Progenitor cell of endocrine pancreas (in vitro differentiated cells): ENCODE results near the gene CRTC3. TPM values are rescaled to one million over a fixed set of nuclear protein-coding genes. Genes with fewer than 3 reads are reported as not detected.
A peak's percentile ranks its signal among the peaks of the same experiment; 100 is the strongest.

Experiments
- DNase-seq: peaks from one replicate; pipeline ENCODE4 v3.0.0; 2021; ENCODE audit warnings: low spot score; ENCODE audit not compliant: unreplicated experiment
- H3K27ac Mint-ChIP-seq: 2 replicates; pipeline ENCODE4 v1.8.0; 2021; ENCODE audit warnings: mild to moderate bottlenecking, moderate library complexity, mixed read lengths
- H3K27me3 Mint-ChIP-seq: 2 replicates; pipeline ENCODE4 v1.8.0; 2021; ENCODE audit warnings: mixed read lengths
- H3K36me3 Mint-ChIP-seq: 2 replicates; pipeline ENCODE4 v1.8.0; 2022; ENCODE audit warnings: mixed read lengths; ENCODE audit not compliant: insufficient read depth
- H3K4me1 Mint-ChIP-seq: 2 replicates; pipeline ENCODE4 v1.8.0; 2021; ENCODE audit warnings: low read depth, mixed read lengths
- H3K4me3 Mint-ChIP-seq: 2 replicates; pipeline ENCODE4 v1.8.0; 2021; ENCODE audit warnings: low read depth, mild to moderate bottlenecking, moderate library complexity, mixed read lengths
- H3K9me3 Mint-ChIP-seq: 2 replicates; pipeline ENCODE4 v1.8.0; 2021; ENCODE audit warnings: low read depth, mixed read lengths
- long read RNA-seq: library from polyadenylated mRNA; unstranded; transcript quantifications from one replicate; pipeline ENCODE4 v2.0.0, GENCODE V29; 2020
- total RNA-seq: library from RNA; stranded (reverse); gene quantifications from 2 replicates; pipeline ENCODE4 v1.2.1, GENCODE V29; 2021
- TF ChIP-seq, protein P1 (sequence below): fragments of 200-600 bp; sonication (generic); IDR thresholded peaks from one replicate; pipeline ENCODE4 v1.5.0; 2021; ENCODE audit warnings: antibody characterized with exemption, mild to moderate bottlenecking; ENCODE audit not compliant: unreplicated experiment

The CRTC3 gene
- 30.0 and 34.6 TPM in 2 replicates for total RNA-seq
- long read RNA-seq, partial matches to known transcripts: 1 of 2 reads
- long read RNA-seq, other reads (novel, unspliced or antisense): 1 of 2 reads

GRCh38 chr15:90529371-90530249 lies at the start of gene CRTC3:
Gene CRTC3, plus strand, starts transcription at chr15:90529923. Its CDS starts 149 bp downstream, at chr15:90530072.
- Mint-ChIP-seq H3K27ac (peak within 1 kb of the TSS; percentile 94), H3K4me3 (peak within 1 kb of the TSS; percentile 84), H3K9me3 (no peaks in the 10 kb centered on the region), H3K27me3 (peaks cover 3% of the 10 kb centered on the region), H3K36me3 (no peaks in the 10 kb centered on the region), H3K4me1 (peaks cover 10% of the 10 kb centered on the region)
- peak; percentile 24 for DNase-seq
- TF ChIP-seq, protein P1, sequence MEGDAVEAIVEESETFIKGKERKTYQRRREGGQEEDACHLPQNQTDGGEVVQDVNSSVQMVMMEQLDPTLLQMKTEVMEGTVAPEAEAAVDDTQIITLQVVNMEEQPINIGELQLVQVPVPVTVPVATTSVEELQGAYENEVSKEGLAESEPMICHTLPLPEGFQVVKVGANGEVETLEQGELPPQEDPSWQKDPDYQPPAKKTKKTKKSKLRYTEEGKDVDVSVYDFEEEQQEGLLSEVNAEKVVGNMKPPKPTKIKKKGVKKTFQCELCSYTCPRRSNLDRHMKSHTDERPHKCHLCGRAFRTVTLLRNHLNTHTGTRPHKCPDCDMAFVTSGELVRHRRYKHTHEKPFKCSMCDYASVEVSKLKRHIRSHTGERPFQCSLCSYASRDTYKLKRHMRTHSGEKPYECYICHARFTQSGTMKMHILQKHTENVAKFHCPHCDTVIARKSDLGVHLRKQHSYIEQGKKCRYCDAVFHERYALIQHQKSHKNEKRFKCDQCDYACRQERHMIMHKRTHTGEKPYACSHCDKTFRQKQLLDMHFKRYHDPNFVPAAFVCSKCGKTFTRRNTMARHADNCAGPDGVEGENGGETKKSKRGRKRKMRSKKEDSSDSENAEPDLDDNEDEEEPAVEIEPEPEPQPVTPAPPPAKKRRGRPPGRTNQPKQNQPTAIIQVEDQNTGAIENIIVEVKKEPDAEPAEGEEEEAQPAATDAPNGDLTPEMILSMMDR: no peak

DNA sequence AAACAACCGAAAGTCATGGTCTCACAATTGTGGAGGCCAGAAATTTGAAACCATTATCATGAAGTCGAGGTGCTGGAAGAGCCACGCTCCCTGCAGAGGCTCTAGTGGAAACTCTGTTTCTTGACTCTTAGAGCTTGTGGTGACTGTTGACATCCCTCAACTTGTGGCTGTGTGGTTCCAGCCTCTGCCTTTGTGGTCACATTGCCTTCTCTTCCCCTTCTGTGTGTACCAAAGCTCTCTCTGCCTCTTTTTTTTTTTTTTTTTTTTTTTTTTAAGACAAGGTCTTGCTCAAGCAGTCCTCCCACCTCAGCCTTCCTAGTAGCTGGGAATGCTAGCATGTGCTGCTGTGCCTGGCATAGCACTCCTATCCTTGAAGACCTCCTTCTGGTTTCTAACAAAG lies 48.7 kb upstream of the CRTC3 start:
- Mint-ChIP-seq H3K27me3 (no peaks in the 10 kb centered on the region), H3K4me1 (no peaks in the 10 kb centered on the region), H3K27ac (no peak overlapping the region), H3K4me3 (no peak overlapping the region), H3K9me3 (no peaks in the 10 kb centered on the region), H3K36me3 (peaks cover 29% of the 10 kb centered on the region)
- DNase-seq: no peak
- TF ChIP-seq, protein P1: no peak

- peak overlapping the region; percentile 29 for H3K27ac Mint-ChIP-seq
These were observed 47.4 kb upstream of the CRTC3 start for GRCh38 chr15:90482124-90483011.

DNA sequence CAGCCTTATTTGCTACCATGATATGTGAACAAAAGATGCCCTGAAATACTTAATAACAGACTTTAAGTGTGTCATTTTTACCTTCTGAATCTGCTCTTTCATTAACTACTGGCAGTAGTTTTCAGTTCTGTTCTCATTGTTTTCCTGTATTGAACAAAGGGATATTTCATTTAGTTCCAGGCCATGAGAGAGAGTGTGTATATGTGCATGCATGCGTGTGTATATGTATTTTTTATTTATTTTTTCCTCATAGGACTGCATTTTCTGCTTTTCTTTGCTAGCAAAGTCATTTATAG lies 46.8 kb upstream of the CRTC3 start:
- Mint-ChIP-seq H3K36me3 (peaks cover 29% of the 10 kb centered on the region), H3K9me3 (no peaks in the 10 kb centered on the region), H3K27me3 (no peaks in the 10 kb centered on the region), H3K4me1 (no peaks in the 10 kb centered on the region), H3K27ac (no peak overlapping the region), H3K4me3 (no peak overlapping the region)
- DNase-seq: no peak
- TF ChIP-seq, protein P1: no peak

More at GRCh38 chr15:90482124-90483011, 47.4 kb upstream of the CRTC3 start:
- TF ChIP-seq, protein P1: peak; percentile 89
- Mint-ChIP-seq H3K9me3 (no peaks in the 10 kb centered on the region), H3K36me3 (peaks cover 31% of the 10 kb centered on the region), H3K27me3 (no peaks in the 10 kb centered on the region), H3K4me3 (no peak overlapping the region), H3K4me1 (no peaks in the 10 kb centered on the region)
- DNase-seq: peak; percentile 22

DNA sequence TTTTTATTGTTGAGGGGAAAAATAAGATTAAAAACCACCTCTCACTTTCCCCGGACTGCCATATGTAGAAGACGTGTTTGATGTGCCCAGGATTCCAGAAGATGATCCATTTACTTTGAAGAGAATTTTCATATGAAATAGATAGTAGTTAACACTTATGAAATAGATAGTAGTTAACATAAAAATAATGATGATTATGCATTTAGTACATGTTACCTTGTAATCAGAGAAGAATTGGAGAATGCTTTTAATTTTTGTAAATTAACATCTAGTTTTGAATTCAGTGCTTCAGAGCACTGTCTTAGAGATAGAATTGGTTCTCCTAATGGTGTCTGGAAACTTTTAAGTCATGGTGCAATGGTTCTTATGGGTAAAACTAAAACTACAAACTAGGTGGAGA lies 46.1 kb upstream of the CRTC3 start:
- Mint-ChIP-seq H3K4me1 (peaks cover 2% of the 10 kb centered on the region), H3K4me3 (no peak overlapping the region), H3K9me3 (no peaks in the 10 kb centered on the region), H3K36me3 (peaks cover 31% of the 10 kb centered on the region), H3K27me3 (no peaks in the 10 kb centered on the region), H3K27ac (no peak overlapping the region)
- TF ChIP-seq, protein P1: no peak
- DNase-seq: no peak
